HCT116 (cell line): ENCODE measurements around the gene IGIP. TPM values are rescaled to one million over a fixed set of nuclear protein-coding genes. Genes with fewer than 3 reads are reported as not detected.

ENCODE experiments used
- ATAC-seq: fragments of 200-7000 bp; cut with Tn5 transposase; 2 replicates; pipeline ENCODE4 v1.9.1; 2020; ENCODE audit warnings: mild to moderate bottlenecking, moderate library complexity
- BruUV-seq: library from RNA; stranded (reverse); fragments of 400-500 nt; replicated peaks from 2 replicates; lab custom pipeline; 2021; lab: Mats Ljungman, UMichigan
- CTCF ChIA-PET: fragments of 300-600 bp; sonication (Branson Sonifier 250); formaldehyde crosslinking; loops from one replicate; lab custom pipeline; 2021; ENCODE audit warnings: antibody characterized with exemption; lab: Charles Lee
- POLR2A ChIA-PET: fragments of 300-600, 350-600 bp; sonication (Branson Sonifier 250); formaldehyde crosslinking; loops from one replicate; lab custom pipeline; 2021; ENCODE audit warnings: antibody characterized with exemption; lab: Charles Lee
- RAD21 ChIA-PET, 2 experiments: fragments of 300-600 bp; sonication (Branson Sonifier 250); formaldehyde crosslinking; loops; one replicate each; lab custom pipeline; 2023; ENCODE audit warnings: low total read pairs in 2 of 2; ENCODE audit not compliant: uncharacterized antibody in 2 of 2, unreplicated experiment in 2 of 2, low non-redundant PET in 1 of 2; lab: Charles Lee
- DNase-seq: peaks from one replicate; pipeline ENCODE4 v3.0.0-alpha.2; 2010; ENCODE audit warnings: low read depth, low spot score
- H2AFZ ChIP-seq: fragments of 200-600 bp; shearing (Covaris generic), sonication (generic); 2 replicates; pipeline ENCODE4 v1.6.1; 2017; ENCODE audit warnings: low read depth, mixed run types, mixed read lengths, antibody characterized with exemption, low read length; ENCODE audit not compliant: poor library complexity, severe bottlenecking
- H3K27ac ChIP-seq: 2 replicates; pipeline ENCODE4 v1.5.1; 2012; ENCODE audit warnings: low read depth, low read length
- H3K27me3 ChIP-seq: fragments of 200-600 bp; sonication (generic); 2 replicates; pipeline ENCODE4 v1.6.1; 2016; ENCODE audit warnings: mixed run types, low read length, mixed read lengths; ENCODE audit not compliant: insufficient read depth
- H3K36me3 ChIP-seq, 2 experiments: fragments of 200-500 bp in 1 of 2; fragments of 200-600 bp in 1 of 2; sonication (Bioruptor generic) in 1 of 2; sonication (generic) in 1 of 2; 2 replicates each; pipeline versions ENCODE4 v1.5.1 to v1.6.1; 2014 to 2016; ENCODE audit warnings: low read length in 2 of 2, inconsistent platforms in 1 of 2, mixed read lengths in 1 of 2, mixed run types in 1 of 2; ENCODE audit not compliant: insufficient read depth in 2 of 2, control insufficient read depth in 1 of 2
- H3K4me1 ChIP-seq, 2 experiments: fragments of 200-600 bp in 1 of 2; sonication (generic) in 1 of 2; 2 replicates each; pipeline versions ENCODE4 v1.5.1 to v1.6.1; 2012 to 2017; ENCODE audit warnings: low read length in 2 of 2, inconsistent platforms in 1 of 2, mild to moderate bottlenecking in 1 of 2, mixed read lengths in 1 of 2, mixed run types in 1 of 2, moderate library complexity in 1 of 2; ENCODE audit not compliant: insufficient read depth in 2 of 2, control insufficient read depth in 1 of 2
- H3K4me2 ChIP-seq: fragments of 200-600 bp; sonication (generic); 2 replicates; pipeline ENCODE4 v1.6.1; 2017; ENCODE audit warnings: mixed run types, low read length, mixed read lengths
- H3K4me3 ChIP-seq, 2 experiments: fragments of 200-600 bp in 1 of 2; sonication (generic) in 1 of 2; replicated peaks in 1 of 2; 2 replicates each; pipeline ENCODE4 v1.5.1; 2011 to 2016; ENCODE audit warnings: low read length in 2 of 2, control low read depth in 1 of 2, low read depth in 1 of 2, mild to moderate bottlenecking in 1 of 2, mixed read lengths in 1 of 2, mixed run types in 1 of 2
- H3K79me2 ChIP-seq: fragments of 200-600 bp; sonication (generic); 2 replicates; pipeline ENCODE4 v1.6.1; 2017; ENCODE audit warnings: mild to moderate bottlenecking, mixed run types, low read length, moderate library complexity, mixed read lengths; ENCODE audit not compliant: insufficient read depth
- H3K9ac ChIP-seq: fragments of 200-600 bp; sonication (generic); 2 replicates; pipeline ENCODE4 v1.6.1; 2016; ENCODE audit warnings: low read length, mixed read lengths
- H3K9me2 ChIP-seq: fragments of 200-600 bp; sonication (generic), shearing (Covaris generic); 2 replicates; pipeline ENCODE4 v1.6.1; 2017; ENCODE audit warnings: mixed run types, mild to moderate bottlenecking, moderate library complexity; ENCODE audit not compliant: insufficient read depth
- H3K9me3 ChIP-seq, 2 experiments: fragments of 200-500 bp in 1 of 2; fragments of 200-600 bp in 1 of 2; sonication (Bioruptor generic) in 1 of 2; sonication (generic) in 1 of 2; 2 replicates each; pipeline ENCODE4 v1.6.1; 2014 to 2017; ENCODE audit warnings: low read length in 2 of 2, mixed read lengths in 2 of 2, inconsistent platforms in 1 of 2, low read depth in 1 of 2, mild to moderate bottlenecking in 1 of 2, mixed run types in 1 of 2, moderate library complexity in 1 of 2; ENCODE audit not compliant: control insufficient read depth in 1 of 2, insufficient read depth in 1 of 2
- H4K20me1 ChIP-seq: fragments of 200-600 bp; sonication (generic), shearing (Covaris generic); 2 replicates; pipeline ENCODE4 v1.6.1; 2017; ENCODE audit warnings: mixed run types, mild to moderate bottlenecking, moderate library complexity; ENCODE audit not compliant: insufficient read depth
- CEBPB ChIP-seq: IDR thresholded peaks from 2 replicates; pipeline ENCODE4 v1.6.1; 2012; ENCODE audit warnings: low read depth
- CTCF ChIP-seq, 3 experiments: fragments of 200-600 bp in 1 of 3; sonication (generic) in 1 of 3; IDR thresholded peaks in 2 of 3; conservative IDR thresholded peaks in 1 of 3; 2 replicates each; pipeline ENCODE4 v1.5.1; 2012 to 2017; ENCODE audit warnings: low read depth in 2 of 3, low read length in 2 of 3, antibody characterized with exemption in 1 of 3, borderline replicate concordance in 1 of 3, control low read depth in 1 of 3, mild to moderate bottlenecking in 1 of 3, mixed read lengths in 1 of 3, mixed run types in 1 of 3, moderate library complexity in 1 of 3; ENCODE audit not compliant: insufficient read depth in 1 of 3
- EGR1 ChIP-seq: IDR thresholded peaks from 2 replicates; pipeline ENCODE4 v1.6.1; 2012; ENCODE audit warnings: low read depth
- JUND ChIP-seq: IDR thresholded peaks from 2 replicates; pipeline ENCODE4 v1.6.1; 2012
- POLR2A ChIP-seq: IDR thresholded peaks from 2 replicates; pipeline ENCODE4 v1.7.0; 2011; ENCODE audit warnings: borderline replicate concordance; ENCODE audit not compliant: insufficient read depth, insufficient read length; ENCODE audit errors: extremely low read depth
- RAD21 ChIP-seq: IDR thresholded peaks from 2 replicates; pipeline ENCODE4 v1.6.1; 2012; ENCODE audit warnings: low read depth, mild to moderate bottlenecking
- REST ChIP-seq: IDR thresholded peaks from 2 replicates; pipeline ENCODE4 v1.6.1; 2012; ENCODE audit warnings: low read depth
- SP1 ChIP-seq: IDR thresholded peaks from 2 replicates; pipeline ENCODE4 v1.6.1; 2012; ENCODE audit warnings: low read depth
- SRF ChIP-seq: IDR thresholded peaks from 2 replicates; pipeline ENCODE4 v1.6.1; 2012; ENCODE audit warnings: low read depth
- TCF7L2 ChIP-seq: IDR thresholded peaks from 2 replicates; pipeline ENCODE4 v1.7.0; 2011; ENCODE audit warnings: borderline replicate concordance, inconsistent platforms; ENCODE audit not compliant: insufficient read depth, insufficient read length; ENCODE audit errors: extremely low read depth
- YY1 ChIP-seq: IDR thresholded peaks from 2 replicates; pipeline ENCODE4 v1.6.1; 2011; ENCODE audit warnings: low read length, low read depth, moderate library complexity, mild to moderate bottlenecking; ENCODE audit not compliant: insufficient replicate concordance; ENCODE audit errors: extremely low read depth
- ZFX ChIP-seq: fragments of 450-650 bp; IDR thresholded peaks from 2 replicates; pipeline ENCODE4 v1.6.1; 2017
- ZNF274 ChIP-seq: fragments of 200-500 bp; sonication (Bioruptor generic); IDR thresholded peaks from 2 replicates; pipeline ENCODE4 v1.6.1; 2014; ENCODE audit warnings: mild to moderate bottlenecking, low read depth, low read length, inconsistent platforms
- intact Hi-C: fragments of 100-400 bp; cut with micrococcal nuclease; formaldehyde crosslinking; loops from 2 replicates; pipeline ENCODE4 v1.10.0; 2022
- total RNA-seq: library from RNA; stranded (reverse); gene quantifications from one replicate; pipeline ENCODE4 v1.2.1, GENCODE V29; 2021; ENCODE audit not compliant: unreplicated experiment

Gene IGIP
- total RNA-seq, 1 experiment from 2014 or later, result 5.2 TPM

- intact Hi-C loops, result no loop called here
- ChIA-PET RAD21 (no interaction called here), CTCF (no interaction called here), POLR2A (no interaction called here)
- H3K4me2 ChIP-seq, result no peak overlapping the region
- H3K27me3 ChIP-seq, result no peaks in the 10 kb centered on the region
- H3K9ac ChIP-seq, result no peak overlapping the region
- DNase-seq (no peak), ATAC-seq (no peak)
- peaks cover 4 to 23% of the 10 kb centered on the region in 2 experiments; a peak in 3 of 4 replicates for H3K4me1 ChIP-seq
- H3K79me2 ChIP-seq, result peaks cover 61% of the 10 kb centered on the region
- H3K36me3 ChIP-seq, result no peaks in the 10 kb centered on the region
- no peak for TF ChIP-seq ZNF274
- TF ChIP-seq REST, result no peak
- no peak for TF ChIP-seq SP1
- TF ChIP-seq JUND, result no peak
- TF ChIP-seq ZFX, result no peak
- no peak for TF ChIP-seq CEBPB
- TF ChIP-seq SRF, result no peak
- no peak for TF ChIP-seq CTCF (IDR thresholded peaks at IDR 0.05 in 2 of 3, conservative IDR thresholded peaks at IDR 0.05 in 1 of 3; ENCODE audit: borderline replicate concordance in 1 of 3, insufficient read depth in 1 of 3, low read depth in 2 of 3, low read length in 2 of 3)
- no peak for TF ChIP-seq YY1
- TF ChIP-seq TCF7L2, result no peak
- TF ChIP-seq POLR2A, result no peak
- TF ChIP-seq RAD21, result no peak
- TF ChIP-seq EGR1, result no peak
- BruUV-seq, result no TSS peak
- no peaks in the 10 kb centered on the region for H3K9me3 ChIP-seq
- no peak overlapping the region for H3K27ac ChIP-seq
- no peak overlapping the region for H3K4me3 ChIP-seq
- no peak overlapping the region for H2AFZ ChIP-seq
- no peaks in the 10 kb centered on the region for H4K20me1 ChIP-seq
- no peaks in the 10 kb centered on the region for H3K9me2 ChIP-seq
These were observed 10.6 kb upstream of the IGIP start for GRCh38 chr5:140115186-140115500.
